ENCODE measurements around the gene ALX4.

DNA sequence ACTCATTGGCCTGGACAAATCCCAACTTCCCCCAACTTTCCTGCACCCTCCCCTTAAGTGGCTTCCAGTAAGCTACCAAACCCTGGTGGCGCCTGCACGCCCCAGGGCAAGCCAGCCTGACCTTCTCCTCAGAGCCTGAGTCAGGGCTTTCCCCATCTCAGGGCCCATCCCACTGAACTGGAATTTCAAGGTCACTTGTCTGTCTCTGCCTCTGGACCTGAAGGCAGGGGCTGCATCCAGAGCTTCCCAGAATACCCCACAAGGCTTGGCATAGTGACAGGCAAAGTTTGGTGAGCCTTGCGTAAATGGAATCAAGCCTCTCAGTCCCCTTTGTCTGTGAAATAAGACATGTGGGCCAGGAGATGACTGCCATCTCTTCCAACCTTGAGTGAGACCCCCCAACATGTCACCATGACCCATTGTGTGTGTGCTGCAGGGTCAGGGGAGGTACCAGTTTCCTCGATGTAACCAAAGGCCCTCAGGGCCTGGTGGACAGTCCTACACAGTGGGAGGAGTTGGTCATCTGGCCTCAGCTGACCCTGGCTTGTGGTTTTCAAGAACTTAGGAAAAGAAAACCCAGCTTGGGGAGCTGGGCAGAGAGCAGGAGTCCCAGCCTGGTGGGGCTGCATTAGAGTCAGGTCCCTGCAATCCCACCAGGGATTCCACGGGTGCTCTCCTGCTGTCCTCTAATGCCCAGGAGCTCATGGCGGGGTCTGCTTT, 8.9 kb downstream of the ALX4 start:
- no peak for TF ChIP-seq POLR2A (IDR thresholded peaks at IDR 0.05)
- TF ChIP-seq, protein P1, sequence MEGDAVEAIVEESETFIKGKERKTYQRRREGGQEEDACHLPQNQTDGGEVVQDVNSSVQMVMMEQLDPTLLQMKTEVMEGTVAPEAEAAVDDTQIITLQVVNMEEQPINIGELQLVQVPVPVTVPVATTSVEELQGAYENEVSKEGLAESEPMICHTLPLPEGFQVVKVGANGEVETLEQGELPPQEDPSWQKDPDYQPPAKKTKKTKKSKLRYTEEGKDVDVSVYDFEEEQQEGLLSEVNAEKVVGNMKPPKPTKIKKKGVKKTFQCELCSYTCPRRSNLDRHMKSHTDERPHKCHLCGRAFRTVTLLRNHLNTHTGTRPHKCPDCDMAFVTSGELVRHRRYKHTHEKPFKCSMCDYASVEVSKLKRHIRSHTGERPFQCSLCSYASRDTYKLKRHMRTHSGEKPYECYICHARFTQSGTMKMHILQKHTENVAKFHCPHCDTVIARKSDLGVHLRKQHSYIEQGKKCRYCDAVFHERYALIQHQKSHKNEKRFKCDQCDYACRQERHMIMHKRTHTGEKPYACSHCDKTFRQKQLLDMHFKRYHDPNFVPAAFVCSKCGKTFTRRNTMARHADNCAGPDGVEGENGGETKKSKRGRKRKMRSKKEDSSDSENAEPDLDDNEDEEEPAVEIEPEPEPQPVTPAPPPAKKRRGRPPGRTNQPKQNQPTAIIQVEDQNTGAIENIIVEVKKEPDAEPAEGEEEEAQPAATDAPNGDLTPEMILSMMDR (IDR thresholded peaks at IDR 0.05) = no peak
